ENCODE measurements around the gene FGD3.

DNA sequence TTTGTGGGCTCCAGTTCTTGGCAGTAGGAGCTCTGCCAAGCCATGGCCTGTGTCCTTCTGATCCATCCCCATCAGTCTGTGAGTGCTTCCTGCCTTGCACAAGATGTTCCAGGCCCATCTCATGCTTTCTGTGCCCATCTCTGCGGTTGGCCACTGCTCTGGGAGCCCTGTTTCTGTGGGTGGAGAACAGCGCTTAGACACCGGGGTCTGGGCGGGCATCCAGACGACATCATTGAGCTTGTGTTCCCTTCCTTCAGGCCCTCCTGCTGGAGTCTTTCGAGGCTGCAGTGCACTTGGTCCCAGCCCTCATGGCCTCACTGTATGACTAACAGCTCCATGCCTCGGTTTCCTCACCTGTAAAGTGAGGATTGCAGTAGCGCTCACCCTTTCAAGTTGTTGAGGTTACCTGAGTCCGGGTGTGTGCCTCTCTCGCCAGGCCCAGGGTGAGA lies 133.8 kb downstream of the FGD3 start:
- no peak for TF ChIP-seq POLR2A (IDR thresholded peaks at IDR 0.05)
- TF ChIP-seq, protein P1, sequence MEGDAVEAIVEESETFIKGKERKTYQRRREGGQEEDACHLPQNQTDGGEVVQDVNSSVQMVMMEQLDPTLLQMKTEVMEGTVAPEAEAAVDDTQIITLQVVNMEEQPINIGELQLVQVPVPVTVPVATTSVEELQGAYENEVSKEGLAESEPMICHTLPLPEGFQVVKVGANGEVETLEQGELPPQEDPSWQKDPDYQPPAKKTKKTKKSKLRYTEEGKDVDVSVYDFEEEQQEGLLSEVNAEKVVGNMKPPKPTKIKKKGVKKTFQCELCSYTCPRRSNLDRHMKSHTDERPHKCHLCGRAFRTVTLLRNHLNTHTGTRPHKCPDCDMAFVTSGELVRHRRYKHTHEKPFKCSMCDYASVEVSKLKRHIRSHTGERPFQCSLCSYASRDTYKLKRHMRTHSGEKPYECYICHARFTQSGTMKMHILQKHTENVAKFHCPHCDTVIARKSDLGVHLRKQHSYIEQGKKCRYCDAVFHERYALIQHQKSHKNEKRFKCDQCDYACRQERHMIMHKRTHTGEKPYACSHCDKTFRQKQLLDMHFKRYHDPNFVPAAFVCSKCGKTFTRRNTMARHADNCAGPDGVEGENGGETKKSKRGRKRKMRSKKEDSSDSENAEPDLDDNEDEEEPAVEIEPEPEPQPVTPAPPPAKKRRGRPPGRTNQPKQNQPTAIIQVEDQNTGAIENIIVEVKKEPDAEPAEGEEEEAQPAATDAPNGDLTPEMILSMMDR (IDR thresholded peaks at IDR 0.05) = no peak

Measured in right lobe of liver (tissue), 4 donors.